Endothelial cell of umbilical vein (primary cell): ENCODE results near the gene IL22RA1. TPM values are rescaled to one million over a fixed set of nuclear protein-coding genes. Genes with fewer than 3 reads are reported as not detected.
A peak's percentile ranks its signal among the peaks of the same experiment; 100 is the strongest.

ENCODE experiments used
- BruUV-seq: library from RNA; stranded (reverse); fragments of 400-500 nt; replicated peaks from 2 replicates; lab custom pipeline; 2021; lab: Mats Ljungman, UMichigan
- CTCF ChIA-PET: fragments of 300-600, 350-600 bp; sonication (Branson Sonifier 250); formaldehyde crosslinking; loops from one replicate; lab custom pipeline; 2021; ENCODE audit warnings: antibody characterized with exemption, inconsistent platforms; lab: Charles Lee
- POLR2A ChIA-PET: fragments of 300-600, 350-600 bp; sonication (Branson Sonifier 250); formaldehyde crosslinking; loops from one replicate; lab custom pipeline; 2021; ENCODE audit warnings: antibody characterized with exemption, inconsistent platforms; lab: Charles Lee
- DNase-seq: peaks from one replicate; pipeline ENCODE4 v3.0.0-alpha.2; 2011; ENCODE audit warnings: low read depth, low spot score
- FAIRE-seq: peaks from 2 replicates; lab custom pipeline; 2011; peaks lifted over from hg19 to GRCh38; lab: Jason Lieb, UNC
- H2AFZ ChIP-seq: 2 replicates; pipeline ENCODE4 v1.6.0; 2012; ENCODE audit warnings: low read depth, low read length, control low read depth, inconsistent platforms
- H3K27ac ChIP-seq: 2 replicates; pipeline ENCODE4 v1.5.1; 2011; ENCODE audit warnings: low read depth, mild to moderate bottlenecking, control low read depth, low read length, moderate library complexity; ENCODE audit not compliant: insufficient read depth
- H3K27me3 ChIP-seq, 2 experiments: 2 replicates each; pipeline versions ENCODE4 v1.6.0 to v1.6.1; 2011; ENCODE audit warnings: low read length in 2 of 2, mixed read lengths in 1 of 2; ENCODE audit not compliant: control insufficient read depth in 2 of 2, insufficient read depth in 2 of 2
- H3K36me3 ChIP-seq, 2 experiments: 2 replicates in 1 of 2; 3 replicates in 1 of 2; pipeline ENCODE4 v1.5.1; 2011; ENCODE audit warnings: low read length in 2 of 2, mild to moderate bottlenecking in 1 of 2, moderate library complexity in 1 of 2; ENCODE audit not compliant: control insufficient read depth in 2 of 2, insufficient read depth in 2 of 2; ENCODE audit errors: extremely low read depth in 1 of 2
- H3K4me1 ChIP-seq: 3 replicates; pipeline ENCODE4 v1.5.1; 2011; ENCODE audit warnings: mild to moderate bottlenecking, low read length; ENCODE audit not compliant: control insufficient read depth, insufficient read depth; ENCODE audit errors: extremely low read depth
- H3K4me2 ChIP-seq: 2 replicates; pipeline ENCODE4 v1.6.1; 2011; ENCODE audit warnings: low read length, control low read depth, mixed read lengths; ENCODE audit not compliant: insufficient read depth
- H3K4me3 ChIP-seq, 3 experiments: fragments of 200-600 bp in 1 of 3; sonication (generic), shearing (Covaris generic) in 1 of 3; replicated peaks in 1 of 3; 2 replicates each; pipeline ENCODE4 v1.5.1; 2011 to 2016; ENCODE audit warnings: control low read depth in 3 of 3, low read length in 3 of 3, mild to moderate bottlenecking in 2 of 3, inconsistent platforms in 1 of 3, low read depth in 1 of 3, moderate library complexity in 1 of 3; ENCODE audit not compliant: insufficient read depth in 1 of 3
- H3K79me2 ChIP-seq: 2 replicates; pipeline ENCODE4 v1.6.0; 2012; ENCODE audit warnings: low read length, inconsistent platforms; ENCODE audit not compliant: control insufficient read depth, insufficient read depth
- H3K9ac ChIP-seq: replicated peaks from 2 replicates; pipeline ENCODE3; 2011; ENCODE audit warnings: low read length, control low read depth; ENCODE audit not compliant: insufficient read depth; ENCODE audit errors: extremely low read depth
- H3K9me1 ChIP-seq: replicated peaks from 3 replicates; pipeline ENCODE4 v1.6.0; 2011; ENCODE audit warnings: mild to moderate bottlenecking, low read length; ENCODE audit not compliant: control insufficient read depth, insufficient read depth; ENCODE audit errors: extremely low read depth
- H3K9me3 ChIP-seq: replicated peaks from 2 replicates; pipeline ENCODE4 v1.5.1; 2012; ENCODE audit warnings: low read length, inconsistent platforms; ENCODE audit not compliant: control insufficient read depth, insufficient read depth
- H4K20me1 ChIP-seq: replicated peaks from 2 replicates; pipeline ENCODE3; 2011; ENCODE audit warnings: mild to moderate bottlenecking, low read length; ENCODE audit not compliant: control insufficient read depth, insufficient read depth; ENCODE audit errors: extremely low read depth
- CTCF ChIP-seq, 2 donors: IDR thresholded peaks; 1 replicate in 1 of 2; 2 replicates in 1 of 2; pipeline ENCODE4 v1.5.1; 2011; ENCODE audit warnings: low read length in 2 of 2, mild to moderate bottlenecking in 2 of 2, moderate library complexity in 2 of 2, control low read depth in 1 of 2, inconsistent platforms in 1 of 2, low read depth in 1 of 2; ENCODE audit not compliant: insufficient read depth in 1 of 2; ENCODE audit errors: extremely low read depth in 1 of 2
- EZH2 ChIP-seq: IDR thresholded peaks from 2 replicates; pipeline ENCODE4 v1.6.1; 2012; ENCODE audit warnings: borderline replicate concordance, low read depth, mild to moderate bottlenecking, moderate library complexity, low read length, inconsistent platforms; ENCODE audit not compliant: severe bottlenecking
- JUN ChIP-seq: IDR thresholded peaks from 2 replicates; pipeline ENCODE4 v1.6.1; 2011; ENCODE audit warnings: borderline replicate concordance, low read depth; ENCODE audit not compliant: insufficient read length, insufficient read depth
- MYC ChIP-seq: IDR thresholded peaks from one replicate; pipeline ENCODE4 v1.6.1; 2011; ENCODE audit warnings: mild to moderate bottlenecking, low read depth, low read length
- POLR2AphosphoS5 ChIP-seq: IDR thresholded peaks from 2 replicates; pipeline ENCODE4 v1.6.1; 2012; ENCODE audit warnings: low read depth, mild to moderate bottlenecking, control low read depth, low read length, moderate library complexity; ENCODE audit not compliant: insufficient read depth
- dilution Hi-C: fragments of 300-500 bp; cut with MboI; formaldehyde crosslinking; loops from one replicate; pipeline ENCODE4 v1.15.0; 2019; ENCODE audit warnings: low sequenced_read_pairs; ENCODE audit not compliant: extremely low pct_ligation_motif_present
- intact Hi-C: fragments of 100-400 bp; cut with micrococcal nuclease; formaldehyde crosslinking; loops from one replicate; pipeline ENCODE4 v1.10.0; 2022
- polyA plus RNA-seq, 4 experiments: library from polyadenylated mRNA; depleted of rRNA in 3 of 4; stranded (reverse) in 3 of 4; unstranded in 1 of 4; fragments of >200 nt; gene quantifications; 2 replicates each; pipeline versions ENCODE4 v1.2.1 to v1.2.3, GENCODE V29; 2011 to 2012; ENCODE audit warnings: missing spikeins in 1 of 4
- total RNA-seq: library from RNA; stranded (reverse); gene quantifications from 2 replicates; pipeline ENCODE4 v1.2.3, GENCODE V29; 2021
- TF ChIP-seq, protein P1 (sequence below): IDR thresholded peaks from 2 replicates; pipeline ENCODE4 v1.6.1; 2011; ENCODE audit not compliant: insufficient read depth, insufficient read length

IL22RA1 gene
- total and polyA plus RNA-seq, 2 donors (not counting 3 experiments of a cell fraction or from before 2014, with no cell fraction given): not detected

- Histone ChIP-seq H3K9me3 (no peaks in the 10 kb centered on the region), H3K9me1 (no peaks in the 10 kb centered on the region), H3K9ac (no peak overlapping the region), H3K79me2 (no peaks in the 10 kb centered on the region), H2AFZ (no peak overlapping the region), H3K4me2 (no peak overlapping the region), H4K20me1 (no peaks in the 10 kb centered on the region), H3K27ac (no peak overlapping the region), H3K4me3 (no peak overlapping the region), H3K36me3 (no peaks in the 10 kb centered on the region), H3K4me1 (no peaks in the 10 kb centered on the region), H3K27me3 (no peaks in the 10 kb centered on the region)
- TF ChIP-seq CTCF (IDR thresholded peaks at IDR 0.05; ENCODE audit: extremely low read depth in 1 of 2, insufficient read depth in 1 of 2, low read depth in 1 of 2, low read length in 2 of 2) (no peak), MYC (no peak), EZH2 (no peak), POLR2AphosphoS5 (no peak), JUN (no peak)
- TF ChIP-seq, protein P1, sequence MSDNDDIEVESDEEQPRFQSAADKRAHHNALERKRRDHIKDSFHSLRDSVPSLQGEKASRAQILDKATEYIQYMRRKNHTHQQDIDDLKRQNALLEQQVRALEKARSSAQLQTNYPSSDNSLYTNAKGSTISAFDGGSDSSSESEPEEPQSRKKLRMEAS: no peak
- FAIRE-seq (no peak), DNase-seq (peak; percentile 14)
- BruUV-seq: no TSS peak
- ChIA-PET POLR2A (no interaction called here), CTCF (interaction anchor here (1.0 to 1.6 kb wide), 5 partner anchors 10 to 55 kb away, joined by 3 to 8 read pairs (median 5); partner anchors contain the start of gene MYOM3)
- dilution Hi-C loops (no loop called here), intact Hi-C loops (no loop called here)
These were observed 16.8 kb downstream of the IL22RA1 start for GRCh38 chr1:24126018-24126671.
